AG09309 (cell line): ENCODE data around the gene ARL4A.

Source experiments
- DNase-seq: peaks from one replicate; pipeline ENCODE4 v3.0.0-alpha.2; 2010; ENCODE audit warnings: low read depth
- H3K4me3 ChIP-seq: 2 replicates; pipeline ENCODE4 v1.5.1; 2011; ENCODE audit warnings: mild to moderate bottlenecking, low read depth, low read length, moderate library complexity; ENCODE audit not compliant: control insufficient read depth
- CTCF ChIP-seq: IDR thresholded peaks from 2 replicates; pipeline ENCODE4 v1.5.1; 2011; ENCODE audit warnings: mild to moderate bottlenecking, low read depth, low read length, inconsistent platforms; ENCODE audit not compliant: insufficient read depth, control insufficient read depth; ENCODE audit errors: missing control alignments

The ARL4A gene

GRCh38 chr7:12725575-12726316 lies 38.3 kb downstream of the ARL4A start:
- no peak overlapping the region for H3K4me3 ChIP-seq
- DNase-seq = no peak
- TF ChIP-seq CTCF = no peak

- H3K4me3 ChIP-seq = no peak overlapping the region
- no peak for TF ChIP-seq CTCF
- DNase-seq = no peak
These were observed 39.5 kb downstream of the ARL4A start for GRCh38 chr7:12726908-12727307.

GRCh38 chr7:12727455-12728191 lies 40.2 kb downstream of the ARL4A start:
- no peak for DNase-seq
- TF ChIP-seq CTCF = no peak
- no peak overlapping the region for H3K4me3 ChIP-seq

GRCh38 chr7:12728192-12728538 lies 40.7 kb downstream of the ARL4A start:
- no peak for TF ChIP-seq CTCF
- H3K4me3 ChIP-seq = no peak overlapping the region
- no peak for DNase-seq

- TF ChIP-seq CTCF = no peak
- H3K4me3 ChIP-seq = no peak overlapping the region
- no peak for DNase-seq
These were observed 41.7 kb downstream of the ARL4A start for GRCh38 chr7:12729112-12729511.

- H3K4me3 ChIP-seq = no peak overlapping the region
- no peak for DNase-seq
- no peak for TF ChIP-seq CTCF
These were observed 43.1 kb downstream of the ARL4A start for GRCh38 chr7:12730523-12730922.
